Activated gamma-delta T cell (primary cell): ENCODE data around the gene ANAPC7.
"Not testable (repeated sequence)": the region's sequence is repeated elsewhere in the genome, so short reads cannot be mapped to it uniquely, and the experiment has no call there.

Source experiments
- DNase-seq: peaks from one replicate; lab custom pipeline; 2025; lab: John Stamatoyannopoulos, UW

The ANAPC7 gene

DNA sequence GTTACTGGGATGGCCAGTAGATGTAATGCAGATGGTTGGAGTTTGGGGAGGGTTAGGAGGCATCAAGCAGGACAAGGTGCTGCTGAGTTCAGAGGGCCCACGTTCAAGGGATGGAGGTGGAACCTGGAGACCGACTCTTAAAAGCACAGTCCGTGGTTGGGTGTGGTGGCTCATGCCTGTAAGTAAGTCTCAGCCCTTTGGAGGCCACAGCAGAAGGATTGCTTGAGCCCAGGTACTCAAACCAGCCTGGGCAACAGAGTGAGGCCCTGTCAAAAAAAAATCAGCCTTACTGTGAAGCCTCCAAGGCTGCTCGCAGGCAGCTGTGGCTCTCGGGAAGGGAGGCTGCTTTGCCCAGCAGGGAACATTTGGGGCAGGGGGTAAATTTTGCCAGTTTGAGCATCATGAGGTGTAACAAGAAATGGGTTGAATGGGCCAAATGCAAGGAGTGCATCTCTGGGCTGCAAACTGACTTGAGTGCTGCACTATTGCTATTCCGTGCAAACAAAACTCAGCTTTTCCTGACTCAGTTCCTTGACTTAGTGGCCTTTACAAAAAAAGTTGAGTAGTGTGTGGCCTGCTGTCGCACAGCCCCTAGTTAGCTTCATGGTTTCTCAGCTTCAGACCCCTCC is 55.0 kb downstream of the ANAPC7 start:
- no peak for DNase-seq

DNA sequence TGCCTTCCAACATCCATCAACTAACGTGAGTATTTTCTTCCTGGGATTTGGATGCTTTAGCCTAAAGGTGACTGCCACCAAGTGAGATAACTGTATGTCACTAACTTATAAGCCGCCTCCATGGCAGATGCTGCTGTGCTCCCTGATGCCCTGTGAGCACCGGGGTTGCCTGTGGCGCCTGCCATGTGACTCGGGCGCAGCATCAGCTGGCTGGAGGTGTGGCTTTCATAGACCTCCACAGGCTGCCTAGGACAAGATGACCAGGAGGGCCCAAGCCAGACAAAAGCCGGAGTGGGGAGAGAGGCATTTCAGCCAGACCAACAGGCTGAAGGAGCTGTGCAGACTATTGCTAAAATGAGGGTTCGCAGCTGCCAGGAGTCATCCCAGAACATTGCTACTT is 55.7 kb downstream of the ANAPC7 start:
- DNase-seq, result no peak

DNA sequence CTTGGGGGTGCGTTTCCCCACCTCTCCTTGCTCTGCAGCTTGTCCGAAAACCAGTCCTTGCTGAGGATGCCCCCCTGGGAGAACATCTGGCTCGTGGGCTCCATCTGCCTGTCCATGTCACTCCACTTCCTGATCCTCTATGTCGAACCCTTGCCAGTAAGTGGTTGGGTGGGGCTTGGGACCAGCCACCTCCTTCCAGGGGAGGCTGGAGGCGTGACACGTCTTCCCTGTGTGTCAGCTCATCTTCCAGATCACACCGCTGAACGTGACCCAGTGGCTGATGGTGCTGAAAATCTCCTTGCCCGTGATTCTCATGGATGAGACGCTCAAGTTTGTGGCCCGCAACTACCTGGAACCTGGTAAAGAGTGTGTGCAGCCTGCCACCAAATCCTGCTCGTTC is 57.5 kb downstream of the ANAPC7 start:
- no peak for DNase-seq

DNA sequence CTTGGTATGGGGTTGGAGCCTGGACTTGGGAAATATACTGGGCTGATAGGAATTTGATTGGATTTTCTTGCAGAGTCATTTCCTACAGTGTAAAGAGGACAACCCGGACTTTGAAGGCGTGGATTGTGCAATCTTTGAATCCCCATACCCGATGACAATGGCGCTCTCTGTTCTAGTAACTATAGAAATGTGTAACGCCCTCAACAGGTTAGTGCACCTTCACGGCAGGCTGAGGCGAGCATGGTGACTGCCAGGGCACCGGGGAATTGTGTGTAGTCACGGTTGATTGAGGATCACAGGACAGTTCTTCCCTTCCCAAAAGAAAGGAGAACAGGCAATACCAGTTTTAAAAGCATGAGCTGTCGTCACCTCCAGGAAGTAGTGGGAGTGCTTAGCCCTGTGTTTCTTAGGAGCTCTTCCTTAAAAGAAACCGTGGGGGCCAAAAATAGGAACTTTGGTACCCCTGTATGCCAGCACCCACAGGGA is 58.3 kb downstream of the ANAPC7 start:
- no peak for DNase-seq

DNA sequence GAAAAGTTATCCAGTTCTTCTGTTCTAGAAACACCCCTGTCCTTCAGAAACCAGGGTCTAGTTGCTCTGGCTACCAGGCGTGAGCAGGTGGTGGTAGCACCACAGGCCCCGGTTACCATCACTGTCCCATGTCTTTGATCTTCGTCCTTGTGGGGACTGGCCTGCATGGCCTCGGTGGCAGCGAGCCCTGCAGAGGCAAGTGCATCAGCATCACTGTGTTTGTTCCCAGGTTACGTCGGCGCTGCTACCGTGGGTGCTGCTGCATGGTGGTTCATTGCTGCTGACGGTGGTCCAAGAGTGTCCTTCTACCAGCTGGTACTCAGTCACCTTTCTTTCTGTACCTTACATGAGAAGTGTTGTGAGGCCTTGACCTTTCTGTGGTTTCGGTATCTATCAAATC is 58.9 kb downstream of the ANAPC7 start:
- no peak for DNase-seq

DNA sequence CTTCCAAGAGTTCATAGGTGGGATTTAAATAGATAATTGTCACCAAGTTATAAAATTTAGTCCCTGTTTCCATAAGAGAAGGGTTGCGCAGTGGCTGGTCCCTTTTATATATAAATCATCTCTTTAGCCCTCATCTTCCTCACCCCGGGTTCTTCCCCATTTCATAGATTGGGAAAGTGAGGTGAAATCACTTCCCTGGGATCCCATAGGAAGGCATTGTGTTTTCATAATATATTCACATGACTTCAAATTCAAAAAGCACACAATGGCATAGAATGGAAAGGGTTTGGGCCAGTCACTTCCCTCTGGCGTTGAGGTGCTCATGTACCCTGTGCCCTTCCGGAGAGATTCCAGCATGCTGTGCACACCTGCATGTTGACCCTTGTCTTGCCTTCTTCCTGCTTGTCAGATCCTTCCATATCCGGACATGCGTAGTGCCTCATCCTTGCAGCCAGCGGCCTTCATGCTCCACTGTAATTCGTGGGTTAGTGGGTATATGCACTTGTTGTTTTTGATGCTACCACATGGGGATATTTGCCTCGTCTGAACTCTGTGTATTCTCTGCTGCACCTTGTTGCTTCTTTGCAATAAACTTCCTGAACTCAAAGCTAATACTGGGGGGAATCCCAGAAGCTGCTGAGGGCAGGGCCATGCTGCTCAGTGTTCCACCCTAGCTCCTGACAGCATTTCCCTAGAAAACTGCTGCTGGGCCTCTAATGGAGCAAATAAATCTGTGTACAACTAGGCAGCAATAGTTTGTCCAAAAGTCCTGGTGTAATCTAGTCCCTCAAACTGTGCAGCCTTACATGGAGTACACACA is 59.6 kb downstream of the ANAPC7 start:
- no peak for DNase-seq

DNA sequence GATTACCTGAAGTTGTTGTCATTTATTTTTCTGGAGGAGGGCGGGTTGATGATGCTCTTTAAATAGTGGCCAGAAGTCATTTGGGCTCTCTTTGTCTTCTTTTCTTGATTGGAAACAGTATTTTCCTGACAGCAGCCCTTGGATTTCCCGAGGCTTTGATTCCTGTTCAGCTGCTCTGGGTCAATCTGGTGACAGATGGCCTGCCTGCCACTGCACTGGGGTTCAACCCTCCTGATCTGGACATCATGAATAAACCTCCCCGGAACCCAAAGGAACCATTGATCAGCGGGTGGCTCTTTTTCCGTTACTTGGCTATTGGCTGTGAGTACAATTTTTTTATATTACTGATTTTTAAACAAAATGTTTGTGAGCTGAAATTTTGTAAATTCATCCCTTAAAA is 60.4 kb downstream of the ANAPC7 start:
- DNase-seq, result no peak

DNA sequence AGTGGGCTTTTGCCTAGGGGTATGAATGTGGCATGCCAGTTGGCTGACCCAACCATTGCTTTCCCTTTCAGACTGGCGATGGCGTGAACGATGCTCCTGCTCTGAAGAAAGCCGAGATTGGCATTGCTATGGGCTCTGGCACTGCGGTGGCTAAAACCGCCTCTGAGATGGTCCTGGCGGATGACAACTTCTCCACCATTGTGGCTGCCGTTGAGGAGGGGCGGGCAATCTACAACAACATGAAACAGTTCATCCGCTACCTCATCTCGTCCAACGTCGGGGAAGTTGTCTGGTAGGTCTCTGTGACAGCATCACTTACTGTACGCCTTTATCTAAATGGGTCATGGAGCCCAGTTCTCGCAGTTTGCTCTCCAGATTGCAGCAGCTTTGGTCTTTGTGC is 61.4 kb downstream of the ANAPC7 start:
- DNase-seq, result no peak

DNA sequence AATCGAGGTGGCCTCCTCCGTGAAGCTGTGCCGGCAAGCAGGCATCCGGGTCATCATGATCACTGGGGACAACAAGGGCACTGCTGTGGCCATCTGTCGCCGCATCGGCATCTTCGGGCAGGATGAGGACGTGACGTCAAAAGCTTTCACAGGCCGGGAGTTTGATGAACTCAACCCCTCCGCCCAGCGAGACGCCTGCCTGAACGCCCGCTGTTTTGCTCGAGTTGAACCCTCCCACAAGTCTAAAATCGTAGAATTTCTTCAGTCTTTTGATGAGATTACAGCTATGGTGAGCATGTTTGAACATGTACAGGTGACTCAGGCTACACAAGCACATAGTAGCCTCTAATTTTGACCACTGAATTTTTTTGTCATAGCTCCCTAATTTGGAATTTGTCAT is 62.8 kb downstream of the ANAPC7 start:
- DNase-seq, result no peak

DNA sequence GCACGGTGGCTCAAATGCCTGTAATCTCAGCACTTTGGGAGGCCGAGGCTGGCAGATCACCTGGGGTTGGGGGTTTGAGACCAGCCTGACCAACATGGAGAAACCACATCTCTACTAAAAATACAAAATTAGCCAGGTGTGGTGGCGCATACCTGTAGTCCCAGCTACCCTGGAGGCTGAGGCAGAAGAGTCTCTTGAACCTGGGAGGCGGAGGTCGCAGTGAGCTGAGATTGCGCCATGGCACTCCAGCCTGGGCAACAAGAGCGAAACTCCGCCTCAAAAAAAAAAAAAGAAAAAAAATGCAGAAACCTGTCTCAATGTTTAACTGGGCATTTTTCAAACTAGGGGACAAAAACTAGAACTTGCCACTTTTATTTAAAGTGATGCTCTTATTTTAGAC is 63.2 kb downstream of the ANAPC7 start:
- not testable (repeated sequence) for DNase-seq

DNA sequence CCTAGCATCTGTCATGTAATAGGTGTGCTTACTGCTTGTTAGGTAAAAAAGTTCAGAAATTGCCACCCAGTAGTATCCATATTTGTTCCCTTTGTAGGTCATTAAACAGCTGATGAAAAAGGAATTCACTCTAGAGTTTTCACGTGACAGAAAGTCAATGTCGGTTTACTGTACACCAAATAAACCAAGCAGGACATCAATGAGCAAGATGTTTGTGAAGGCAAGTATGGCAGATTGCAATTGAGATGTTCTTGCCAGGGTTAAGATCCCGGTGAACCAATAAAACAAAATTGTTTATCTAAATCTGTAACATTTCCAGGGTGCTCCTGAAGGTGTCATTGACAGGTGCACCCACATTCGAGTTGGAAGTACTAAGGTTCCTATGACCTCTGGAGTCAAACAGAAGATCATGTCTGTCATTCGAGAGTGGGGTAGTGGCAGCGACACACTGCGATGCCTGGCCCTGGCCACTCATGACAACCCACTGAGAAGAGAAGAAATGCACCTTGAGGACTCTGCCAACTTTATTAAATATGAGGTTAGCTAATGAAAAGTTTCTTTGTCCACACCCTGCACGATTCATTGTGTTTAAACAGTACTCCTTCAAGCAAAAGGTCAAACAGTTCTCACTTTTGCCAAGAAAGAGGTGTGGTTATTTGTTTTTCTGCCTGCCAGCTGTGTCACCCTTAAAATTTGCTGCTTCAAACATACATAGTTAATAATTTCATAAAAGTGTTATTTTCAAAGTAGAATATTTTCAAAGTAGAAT is 64.1 kb downstream of the ANAPC7 start:
- no peak for DNase-seq

DNA sequence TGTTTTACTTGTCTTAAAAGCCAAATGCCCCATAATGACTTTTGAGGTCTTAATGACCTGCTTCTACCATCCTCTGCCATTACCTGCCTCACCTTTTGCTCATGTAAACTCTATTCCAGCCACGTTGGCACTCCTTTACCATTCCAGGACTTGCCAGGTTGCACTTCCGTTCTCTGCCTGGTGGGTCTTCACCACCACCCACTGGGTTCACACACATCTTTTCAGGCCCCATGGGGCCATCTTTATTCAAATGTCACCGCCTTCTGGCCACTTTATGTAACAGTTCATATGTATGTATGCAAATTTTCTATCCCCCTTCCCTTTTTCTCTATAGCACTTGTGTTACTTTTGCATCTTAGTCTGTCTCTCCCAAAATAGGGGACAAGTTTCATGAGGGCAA is 64.8 kb downstream of the ANAPC7 start:
- DNase-seq, result no peak

DNA sequence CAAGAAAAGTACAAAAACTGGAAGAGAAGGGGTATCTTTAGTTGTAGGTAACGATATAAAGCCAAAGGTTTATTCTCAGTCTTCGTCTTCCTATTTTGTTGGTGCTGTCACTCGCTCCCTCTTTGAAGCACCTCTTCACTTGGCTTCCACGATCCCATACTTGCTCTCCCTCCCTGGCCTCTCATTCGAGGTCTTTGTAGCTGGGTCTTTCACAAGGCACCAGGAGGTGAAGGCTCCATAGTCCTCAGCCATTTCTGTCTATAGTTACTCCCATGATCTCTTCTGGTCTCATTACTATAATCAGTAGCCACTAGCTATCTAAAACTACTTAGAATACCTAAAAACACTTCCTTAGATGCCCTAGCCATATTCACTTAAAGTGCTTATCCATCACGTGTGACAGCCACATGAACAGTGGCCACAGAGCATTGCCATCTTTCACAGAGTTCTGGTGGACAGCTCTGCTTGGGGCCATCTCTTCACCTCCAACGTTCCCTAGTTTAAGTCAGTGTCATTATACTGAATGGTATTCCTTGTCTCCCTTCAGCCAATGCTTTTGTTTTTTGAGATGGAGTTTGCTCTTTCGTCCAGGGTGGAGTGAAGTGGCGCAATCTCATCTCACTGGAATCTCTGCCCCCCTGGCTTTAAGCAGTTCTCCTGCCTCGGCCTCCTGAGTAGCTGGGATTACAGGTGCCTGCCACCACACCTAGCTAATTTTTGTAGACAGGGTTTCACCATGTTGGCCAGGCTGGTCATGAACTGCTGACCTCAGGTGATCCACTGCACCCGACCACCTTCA is 65.4 kb downstream of the ANAPC7 start:
- no peak for DNase-seq

DNA sequence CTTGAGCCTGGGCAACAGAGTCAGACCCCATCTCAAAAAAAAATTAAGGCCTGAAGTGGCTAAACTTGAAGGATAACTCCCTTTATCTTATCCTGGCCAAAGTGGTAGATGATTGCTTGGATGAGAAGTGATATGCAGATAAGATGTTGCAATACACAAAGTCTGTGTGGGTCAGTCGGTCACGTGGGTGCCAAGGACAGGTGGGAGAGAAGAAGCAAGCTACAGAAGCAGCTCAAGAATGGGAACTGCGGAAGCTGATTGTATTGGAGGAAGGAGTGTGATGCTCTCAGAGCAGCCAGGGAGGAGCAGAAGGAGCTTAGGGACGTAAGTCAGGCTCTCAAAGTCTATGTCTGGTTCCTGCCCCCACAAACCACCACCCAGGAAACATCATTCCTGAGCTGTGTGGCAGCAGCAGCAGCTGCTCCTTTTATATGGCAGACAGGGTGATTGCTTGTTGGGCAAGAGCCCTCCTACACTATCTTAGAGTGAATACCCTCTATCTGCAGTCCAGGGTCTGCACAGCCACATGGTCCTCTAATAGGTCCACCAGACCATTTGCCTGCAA is 67.9 kb downstream of the ANAPC7 start:
- no peak for DNase-seq

DNA sequence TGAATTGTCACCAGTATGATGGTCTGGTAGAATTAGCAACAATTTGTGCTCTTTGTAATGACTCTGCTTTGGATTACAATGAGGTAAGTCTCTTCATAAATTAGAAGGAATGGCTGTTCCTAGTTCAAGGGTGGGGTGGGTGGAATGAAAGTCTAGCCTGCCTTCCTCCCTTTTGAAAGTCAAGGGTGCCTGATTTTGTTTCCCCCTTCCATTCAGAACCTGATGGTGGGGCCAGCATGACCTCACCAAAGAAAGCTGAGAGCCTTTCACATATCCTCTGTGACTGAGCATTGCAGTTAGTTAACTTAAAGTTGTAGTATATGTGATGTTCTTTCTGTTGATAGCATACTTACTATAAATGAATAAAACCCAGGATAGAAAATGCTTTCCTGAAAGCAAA is 70.3 kb downstream of the ANAPC7 start:
- no peak for DNase-seq

DNA sequence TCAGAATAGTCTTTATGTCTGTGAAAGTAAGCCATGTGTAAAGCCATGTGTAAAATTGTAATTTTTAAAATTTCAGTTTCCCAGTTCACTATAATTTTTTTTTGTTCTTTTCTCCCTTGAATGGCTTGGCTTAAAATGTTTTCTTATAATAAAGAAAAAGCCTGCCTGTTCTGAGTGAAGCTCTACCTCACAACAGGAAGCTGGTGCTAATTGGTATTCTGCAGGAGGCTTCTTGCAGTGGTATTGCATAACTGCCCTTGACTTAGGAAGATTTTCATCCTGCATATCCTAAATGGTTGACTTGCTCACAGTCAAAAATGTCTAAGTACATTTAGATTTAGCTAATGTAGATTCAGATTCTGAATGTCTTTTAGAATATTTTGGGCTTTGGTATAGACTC is 73.0 kb downstream of the ANAPC7 start:
- no peak for DNase-seq

DNA sequence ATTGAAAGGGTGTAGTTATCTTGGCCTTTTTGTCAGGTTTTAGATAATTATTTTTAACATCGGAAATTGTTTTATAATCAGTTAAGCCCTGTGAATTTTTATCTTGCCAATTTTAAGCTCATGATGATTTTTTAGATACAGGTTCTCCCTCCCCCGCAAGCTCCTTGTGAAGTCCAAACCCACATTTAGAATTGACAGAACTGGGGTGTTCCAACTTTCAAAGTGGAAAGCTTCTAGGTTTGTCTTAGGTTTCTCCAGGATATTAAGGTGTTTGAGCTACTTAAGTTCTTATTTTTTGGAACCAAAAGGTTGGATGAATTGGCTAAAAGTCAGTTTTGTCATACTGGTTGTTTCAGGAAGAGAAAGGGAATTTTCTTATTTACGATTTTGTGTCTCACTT is 73.4 kb downstream of the ANAPC7 start:
- DNase-seq, result no peak

DNA sequence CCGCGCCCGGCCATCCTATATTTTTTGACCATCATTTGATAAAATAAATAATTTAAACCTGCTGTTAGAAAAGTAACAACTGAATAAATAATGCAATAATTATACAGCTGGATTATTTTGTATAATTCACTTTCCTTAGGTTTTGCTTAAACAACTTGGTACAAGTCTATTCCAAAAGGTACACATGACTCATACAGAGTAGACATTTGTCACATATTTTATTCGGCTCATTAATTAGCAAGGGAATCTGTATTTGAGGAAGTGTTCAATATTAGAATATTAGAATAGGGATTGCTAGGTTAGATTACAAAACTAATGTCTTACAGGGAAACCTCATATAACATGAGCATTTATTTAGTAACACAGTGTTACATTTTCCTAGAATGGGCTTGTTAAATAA is 73.8 kb downstream of the ANAPC7 start:
- DNase-seq, result no peak
